ENCODE measurements around the gene DNAH2.

Gene DNAH2

DNA sequence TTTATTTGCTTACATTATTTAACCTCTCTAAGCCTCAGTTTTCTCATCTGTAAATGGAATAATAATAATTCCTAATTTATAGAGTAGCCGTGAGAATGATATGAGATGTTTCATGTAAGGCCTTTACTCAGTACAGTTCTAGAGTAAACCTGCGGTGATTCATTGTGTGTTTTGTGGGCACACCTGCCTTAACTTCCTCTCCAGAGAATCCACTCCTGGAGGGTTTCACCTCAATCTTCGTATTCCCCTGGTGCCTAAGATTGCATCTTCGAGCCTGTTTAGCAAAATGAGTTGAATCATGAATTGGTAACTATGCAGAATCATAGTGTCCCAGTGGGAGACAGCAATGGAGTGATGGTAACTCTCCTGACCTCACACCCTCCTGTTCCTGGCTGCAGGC, 52.3 kb downstream of the DNAH2 start:
- Histone ChIP-seq H3K27ac (ENCODE audit: low read length) (no peak overlapping the region), H3K36me3 (replicated peaks; ENCODE audit: low read depth, low read length) (no peaks in the 10 kb centered on the region), H3K9me3 (ENCODE audit: insufficient read depth, low read length) (no peaks in the 10 kb centered on the region), H3K79me2 (ENCODE audit: low read length) (no peaks in the 10 kb centered on the region), H3K4me3 (ENCODE audit: low read length) (no peak overlapping the region), H2AFZ (ENCODE audit: low read depth, low read length) (no peak overlapping the region), H3K4me1 (ENCODE audit: low read length) (no peaks in the 10 kb centered on the region), H4K20me1 (ENCODE audit: insufficient read depth, low read length) (no peaks in the 10 kb centered on the region), H3K4me2 (ENCODE audit: low read length) (no peak overlapping the region), H3K27me3 (ENCODE audit: low read depth, low read length) (0 out of 2 replicates have a peak, but pooled peaks cover 5% of the 10 kb centered on the region), H3K9ac (ENCODE audit: low read length) (no peak overlapping the region)
- no peak for TF ChIP-seq EZH2phosphoT487 (IDR thresholded peaks at IDR 0.05; ENCODE audit: low read depth)
- TF ChIP-seq, protein P1, sequence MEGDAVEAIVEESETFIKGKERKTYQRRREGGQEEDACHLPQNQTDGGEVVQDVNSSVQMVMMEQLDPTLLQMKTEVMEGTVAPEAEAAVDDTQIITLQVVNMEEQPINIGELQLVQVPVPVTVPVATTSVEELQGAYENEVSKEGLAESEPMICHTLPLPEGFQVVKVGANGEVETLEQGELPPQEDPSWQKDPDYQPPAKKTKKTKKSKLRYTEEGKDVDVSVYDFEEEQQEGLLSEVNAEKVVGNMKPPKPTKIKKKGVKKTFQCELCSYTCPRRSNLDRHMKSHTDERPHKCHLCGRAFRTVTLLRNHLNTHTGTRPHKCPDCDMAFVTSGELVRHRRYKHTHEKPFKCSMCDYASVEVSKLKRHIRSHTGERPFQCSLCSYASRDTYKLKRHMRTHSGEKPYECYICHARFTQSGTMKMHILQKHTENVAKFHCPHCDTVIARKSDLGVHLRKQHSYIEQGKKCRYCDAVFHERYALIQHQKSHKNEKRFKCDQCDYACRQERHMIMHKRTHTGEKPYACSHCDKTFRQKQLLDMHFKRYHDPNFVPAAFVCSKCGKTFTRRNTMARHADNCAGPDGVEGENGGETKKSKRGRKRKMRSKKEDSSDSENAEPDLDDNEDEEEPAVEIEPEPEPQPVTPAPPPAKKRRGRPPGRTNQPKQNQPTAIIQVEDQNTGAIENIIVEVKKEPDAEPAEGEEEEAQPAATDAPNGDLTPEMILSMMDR (IDR thresholded peaks at IDR 0.05; ENCODE audit: low read depth, low read length) = no peak

DNA sequence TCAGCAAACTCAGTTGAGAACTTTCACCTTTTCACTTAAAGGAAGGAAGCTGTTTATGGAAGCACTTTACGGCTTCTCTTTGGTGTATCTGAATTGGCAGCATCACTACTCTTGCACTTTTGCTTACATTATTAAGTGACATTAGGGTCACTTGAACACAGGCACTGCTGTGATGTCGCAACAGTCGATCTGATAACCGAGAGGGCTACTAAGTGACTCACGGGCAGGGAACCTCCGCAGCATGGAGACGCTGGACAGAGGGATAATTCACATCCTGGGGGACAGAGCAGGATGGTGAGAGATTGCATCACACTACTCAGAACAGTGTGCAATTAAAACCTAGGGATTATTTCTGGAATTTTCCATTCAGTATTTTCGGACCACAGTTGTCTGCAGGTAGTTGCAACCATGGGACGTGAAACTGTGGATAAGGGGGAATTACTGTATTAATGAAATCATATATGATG, 56.5 kb downstream of the DNAH2 start:
- Histone ChIP-seq H3K27me3 (ENCODE audit: low read depth, low read length) (0 out of 2 replicates have a peak, but pooled peaks cover 5% of the 10 kb centered on the region), H3K79me2 (ENCODE audit: low read length) (no peaks in the 10 kb centered on the region), H4K20me1 (ENCODE audit: insufficient read depth, low read length) (no peaks in the 10 kb centered on the region), H3K27ac (ENCODE audit: low read length) (no peak overlapping the region), H3K4me3 (ENCODE audit: low read length) (no peak overlapping the region), H3K9me3 (ENCODE audit: insufficient read depth, low read length) (no peaks in the 10 kb centered on the region), H3K9ac (ENCODE audit: low read length) (no peak overlapping the region), H2AFZ (ENCODE audit: low read depth, low read length) (no peak overlapping the region), H3K4me1 (ENCODE audit: low read length) (no peaks in the 10 kb centered on the region), H3K4me2 (ENCODE audit: low read length) (no peak overlapping the region), H3K36me3 (replicated peaks; ENCODE audit: low read depth, low read length) (no peaks in the 10 kb centered on the region)
- TF ChIP-seq, protein P1 (IDR thresholded peaks at IDR 0.05; ENCODE audit: low read depth, low read length) = no peak
- TF ChIP-seq EZH2phosphoT487 (IDR thresholded peaks at IDR 0.05; ENCODE audit: low read depth) = no peak

DNA sequence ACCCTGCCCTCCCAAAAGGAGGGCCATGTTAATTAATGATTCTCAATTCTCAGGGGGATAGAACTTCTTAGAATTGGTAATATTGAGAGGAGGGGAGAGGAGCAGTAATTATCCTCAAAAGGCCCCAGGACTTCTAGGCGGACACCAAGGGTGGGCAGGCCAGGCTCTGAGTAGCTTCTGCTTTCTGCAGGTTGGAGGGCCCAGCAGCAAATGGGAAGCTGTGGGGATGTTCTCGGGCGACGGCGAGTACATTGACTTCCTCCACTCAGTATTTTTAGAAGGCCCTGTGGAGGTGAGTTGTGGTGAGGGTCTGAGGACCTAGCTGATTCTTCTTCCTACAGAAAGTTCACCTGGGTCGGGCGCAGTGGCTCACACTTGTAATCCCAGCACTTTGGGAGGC, 57.5 kb downstream of the DNAH2 start:
- Histone ChIP-seq H3K9me3 (ENCODE audit: insufficient read depth, low read length) (no peaks in the 10 kb centered on the region), H2AFZ (ENCODE audit: low read depth, low read length) (no peak overlapping the region), H3K27me3 (ENCODE audit: low read depth, low read length) (0 out of 2 replicates have a peak, but pooled peaks cover 5% of the 10 kb centered on the region), H3K4me1 (ENCODE audit: low read length) (no peaks in the 10 kb centered on the region), H3K9ac (ENCODE audit: low read length) (no peak overlapping the region), H3K4me3 (ENCODE audit: low read length) (no peak overlapping the region), H3K79me2 (ENCODE audit: low read length) (no peaks in the 10 kb centered on the region), H3K27ac (ENCODE audit: low read length) (no peak overlapping the region), H3K36me3 (replicated peaks; ENCODE audit: low read depth, low read length) (no peaks in the 10 kb centered on the region), H4K20me1 (ENCODE audit: insufficient read depth, low read length) (no peaks in the 10 kb centered on the region), H3K4me2 (ENCODE audit: low read length) (no peak overlapping the region)
- TF ChIP-seq, protein P1 (IDR thresholded peaks at IDR 0.05; ENCODE audit: low read depth, low read length) = no peak
- no peak for TF ChIP-seq EZH2phosphoT487 (IDR thresholded peaks at IDR 0.05; ENCODE audit: low read depth)

DNA sequence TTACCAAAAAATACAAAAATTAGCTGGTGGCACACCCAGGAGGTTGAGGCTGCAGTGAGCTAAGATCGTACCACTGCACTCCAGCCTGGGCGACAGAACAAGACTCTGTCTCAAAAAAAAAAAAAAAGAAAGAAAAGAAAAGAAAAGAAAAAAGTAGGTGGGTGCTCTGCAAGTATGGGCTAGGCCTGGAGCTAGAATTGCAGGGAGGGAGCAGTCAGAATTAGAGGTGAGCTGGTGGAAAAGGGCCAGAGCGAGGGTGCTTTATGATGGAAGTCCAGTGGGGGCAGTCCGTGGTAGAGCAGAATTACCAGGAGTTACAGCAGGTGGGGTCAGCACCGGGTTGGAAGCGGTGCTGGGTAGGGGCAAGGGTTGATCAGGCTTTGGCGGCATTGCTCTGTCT, 59.5 kb downstream of the DNAH2 start:
- Histone ChIP-seq H3K4me3 (ENCODE audit: low read length) (no peak overlapping the region), H3K4me1 (ENCODE audit: low read length) (no peaks in the 10 kb centered on the region), H2AFZ (ENCODE audit: low read depth, low read length) (no peak overlapping the region), H3K27me3 (ENCODE audit: low read depth, low read length) (peaks cover 6% of the 10 kb centered on the region; the same call in 1 of the 2 replicates), H3K27ac (ENCODE audit: low read length) (no peak overlapping the region), H3K79me2 (ENCODE audit: low read length) (no peaks in the 10 kb centered on the region), H3K9me3 (ENCODE audit: insufficient read depth, low read length) (no peaks in the 10 kb centered on the region), H3K4me2 (ENCODE audit: low read length) (no peak overlapping the region), H3K9ac (ENCODE audit: low read length) (no peak overlapping the region), H3K36me3 (replicated peaks; ENCODE audit: low read depth, low read length) (no peaks in the 10 kb centered on the region), H4K20me1 (ENCODE audit: insufficient read depth, low read length) (no peaks in the 10 kb centered on the region)
- TF ChIP-seq, protein P1 (IDR thresholded peaks at IDR 0.05; ENCODE audit: low read depth, low read length) = no peak
- no peak for TF ChIP-seq EZH2phosphoT487 (IDR thresholded peaks at IDR 0.05; ENCODE audit: low read depth)

All from OCI-LY3 (cell line).